Measurements from ENCODE around the gene GPC5. TPM values are rescaled to one million over a fixed set of nuclear protein-coding genes. Genes with fewer than 3 reads are reported as not detected.

GPC5 gene
- total and polyA plus RNA-seq, 2 of the 8 experiments (the other 6 are each of a cell fraction or from before 2014, with no cell fraction given) = 0.20 to 0.39 TPM

DNA sequence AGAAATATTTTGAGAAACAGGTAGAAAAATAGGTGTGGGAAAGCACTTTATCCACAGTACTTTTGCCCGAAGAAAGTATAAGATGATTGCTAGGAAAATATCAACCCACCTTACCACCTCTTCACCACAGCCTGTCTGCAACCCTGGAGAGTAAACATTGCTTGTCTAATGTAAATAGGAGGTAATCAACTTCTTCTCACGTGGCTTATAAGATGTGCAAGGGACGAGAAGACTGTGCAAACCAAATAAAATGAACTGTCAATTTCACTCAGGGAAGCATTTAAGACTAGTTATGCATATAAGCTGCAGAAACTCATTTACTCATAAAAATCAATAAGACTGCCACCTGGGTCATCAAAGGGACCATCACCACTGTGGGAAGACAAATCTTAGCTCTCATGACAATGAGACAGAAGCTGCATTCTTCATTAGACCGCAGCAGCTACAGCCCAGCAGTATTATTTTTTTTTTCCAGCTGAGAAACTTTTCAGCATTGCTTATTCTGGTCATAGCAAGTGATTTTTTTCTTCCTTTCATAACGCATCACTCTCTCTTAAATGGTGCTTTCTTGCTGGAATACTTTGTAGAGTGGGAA, 1020.5 kb downstream of the GPC5 start:
- Histone ChIP-seq H2BK12ac (ENCODE audit: low read depth, low read length) (no peak overlapping the region), H3K56ac (replicated peaks; ENCODE audit: insufficient read length, low read depth, low read length) (no peak overlapping the region), H4K8ac (ENCODE audit: extremely low read depth, insufficient read depth, low read length) (no peak overlapping the region), H3K79me2 (ENCODE audit: control insufficient read depth in 1 of 2, insufficient read depth in 2 of 2, low read length in 2 of 2) (no peaks in the 10 kb centered on the region), H2BK5ac (ENCODE audit: low read depth, low read length) (no peak overlapping the region), H3K27ac (ENCODE audit: low read depth, low read length) (no peak overlapping the region), H3K36me3 (ENCODE audit: control insufficient read depth in 2 of 4, insufficient read depth in 4 of 4, low read length in 3 of 4) (no peaks in the 10 kb centered on the region), H4K91ac (replicated peaks; ENCODE audit: insufficient read length, low read length) (no peak overlapping the region), H3K18ac (ENCODE audit: extremely low read depth, low read length) (no peak overlapping the region), H4K5ac (ENCODE audit: insufficient read length, low read depth, low read length) (no peak overlapping the region), H2BK20ac (ENCODE audit: low read length) (no peak overlapping the region), H3K27me3 (replicated peaks in 1 of 4; ENCODE audit: control insufficient read depth in 3 of 4, extremely low read depth in 1 of 4, insufficient read depth in 3 of 4, low read length in 3 of 4) (no peaks in the 10 kb centered on the region), H2BK120ac (replicated peaks; ENCODE audit: low read depth, low read length) (no peak overlapping the region), H2AFZ (ENCODE audit: low read length) (no peak overlapping the region), H2BK15ac (ENCODE audit: low read length) (no peak overlapping the region), H3K4me3 (ENCODE audit: extremely low read depth in 1 of 4, insufficient read depth in 2 of 4, low read depth in 3 of 4, low read length in 4 of 4) (no peak overlapping the region), H3K23me2 (ENCODE audit: low read depth, low read length) (peaks cover 2% of the 10 kb centered on the region; the same call in 1 of the 2 replicates), H3K23ac (ENCODE audit: insufficient read length) (no peak overlapping the region), H3K4me2 (ENCODE audit: insufficient read depth in 1 of 2, low read depth in 2 of 2, low read length in 2 of 2) (no peak overlapping the region), H3K9me3 (ENCODE audit: insufficient read depth in 2 of 2, low read depth in 1 of 2, low read length in 1 of 2) (no peaks in the 10 kb centered on the region), H3K9ac (replicated peaks in 1 of 4; ENCODE audit: extremely low read depth in 1 of 4, low read depth in 3 of 4, low read length in 3 of 4) (no peak overlapping the region), H3K14ac (ENCODE audit: insufficient read length) (no peak overlapping the region), H3K79me1 (ENCODE audit: low read depth, low read length) (no peaks in the 10 kb centered on the region), H4K20me1 (replicated peaks in 1 of 2; ENCODE audit: control insufficient read depth in 1 of 2, insufficient read depth in 2 of 2, low read length in 2 of 2) (no peaks in the 10 kb centered on the region), H2AK5ac (ENCODE audit: low read depth, low read length) (no peak overlapping the region), H3K4ac (replicated peaks; ENCODE audit: insufficient read length, low read depth, low read length) (no peak overlapping the region), H3K4me1 (replicated peaks in 1 of 4; ENCODE audit: control insufficient read depth in 3 of 4, insufficient read depth in 4 of 4, low read length in 3 of 4) (no peaks in the 10 kb centered on the region)
- FAIRE-seq (no peak), DNase-seq (ENCODE audit: low read depth in 1 of 2, low spot score in 2 of 2) (no peak)
- TF ChIP-seq RNF2 (IDR thresholded peaks at IDR 0.05; ENCODE audit: borderline replicate concordance, low read depth, low read length, missing control alignments, poor library complexity, severe bottlenecking) (no peak), RFX5 (IDR thresholded peaks at IDR 0.05; ENCODE audit: borderline replicate concordance, low read depth, low read length) (no peak), NRF1 (IDR thresholded peaks at IDR 0.05; ENCODE audit: low read depth, low read length) (no peak), EP300 (IDR thresholded peaks at IDR 0.05; ENCODE audit: borderline replicate concordance in 1 of 2, low read depth in 2 of 2, low read length in 2 of 2) (no peak), CBX5 (IDR thresholded peaks at IDR 0.05; ENCODE audit: low read depth, low read length) (no peak), RAD21 (IDR thresholded peaks at IDR 0.05 in 1 of 2, conservative IDR thresholded peaks at IDR 0.05 in 1 of 2; ENCODE audit: low read depth in 2 of 2, low read length in 2 of 2) (no peak), POLR2AphosphoS5 (IDR thresholded peaks at IDR 0.05; ENCODE audit: low read depth, low read length) (no peak), RBBP5 (IDR thresholded peaks at IDR 0.05; ENCODE audit: borderline replicate concordance, low read depth, low read length) (no peak), POLR2A (IDR thresholded peaks at IDR 0.05; ENCODE audit: control extremely low read depth in 1 of 2, low read depth in 2 of 2, low read length in 2 of 2) (no peak)
- ChIA-PET CTCF (ENCODE audit: partially characterized antibody) (interaction anchor here (0.6 kb wide), 1 partner anchor 1236 kb away, joined by 3 read pairs; no protein-coding TSS in a partner anchor), POLR2A (ENCODE audit: partially characterized antibody) (no interaction called here)
- WGBS, 2 experiments (ENCODE audit: extremely low coverage in 1 of 2, insufficient coverage in 1 of 2, insufficient read length in 1 of 2, insufficient replicate concordance in 2 of 2, low coverage in 1 of 2, low lambda C conversion rate in 2 of 2, missing lambda C conversion rate in 1 of 2) = 84% methylated on average over 5 of the region's 5 CpGs; no CpG with 5 or more reads in 1 of the 2 experiments

Measured in H1 (cell line).